Activated CD4-positive, alpha-beta T cell treated with anti-CD3 and anti-CD28 coated beads, Interleukin-2, amount 50 U/mL, for 48 hours (primary cell): ENCODE measurements around the gene MLST8.
"Not testable (repeated sequence)": the region's sequence is repeated elsewhere in the genome, so short reads cannot be mapped to it uniquely, and the experiment has no call there.

Experiments
- DNase-seq, 2 experiments: peaks; one replicate each; pipeline ENCODE4 v3.0.0-alpha.2; 2020

Gene MLST8

DNA sequence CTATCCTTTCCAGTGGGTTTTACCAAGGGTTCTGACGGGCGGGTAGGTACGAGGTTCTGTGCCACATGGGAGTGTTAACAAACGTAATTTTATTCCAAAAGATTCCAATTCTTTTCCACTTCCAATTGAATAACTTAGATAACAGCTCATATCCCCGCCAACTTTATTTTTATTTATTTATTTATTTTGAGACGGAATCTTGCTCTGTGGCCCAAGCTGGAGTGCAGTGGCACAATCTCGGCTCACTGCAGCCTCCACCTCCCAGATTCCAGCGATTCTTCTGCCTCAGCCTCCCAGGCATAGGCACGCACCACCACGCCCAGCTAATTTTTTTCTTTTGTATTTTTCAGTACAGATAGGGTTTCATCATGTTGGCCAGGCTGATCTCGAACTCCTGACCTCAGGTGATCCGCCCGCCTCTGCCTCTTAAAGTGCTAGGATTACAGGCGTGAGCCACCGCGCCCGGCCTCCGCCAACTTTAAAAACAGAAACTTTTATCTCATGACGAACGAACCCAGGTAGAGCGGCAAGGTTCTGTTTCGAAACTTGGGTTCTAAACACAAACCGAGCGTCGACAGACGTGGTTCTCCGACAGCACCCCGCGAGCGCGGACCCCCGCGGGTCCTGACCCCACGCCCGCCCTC is 45.5 kb downstream of the MLST8 start:
- peak; percentile 58 to 60 for DNase-seq

- peak; percentile 90 to 92 for DNase-seq
These were observed 46.2 kb downstream of the MLST8 start, which contains the start of gene ECI1 for GRCh38 chr16:2251296-2252111. ECI1 (minus strand) TSS chr16:2251587; CDS start chr16:2251566, 21 bp downstream.

GRCh38 chr16:2252806-2253148 is 47.5 kb downstream of the MLST8 start:
- no peak for DNase-seq

DNA sequence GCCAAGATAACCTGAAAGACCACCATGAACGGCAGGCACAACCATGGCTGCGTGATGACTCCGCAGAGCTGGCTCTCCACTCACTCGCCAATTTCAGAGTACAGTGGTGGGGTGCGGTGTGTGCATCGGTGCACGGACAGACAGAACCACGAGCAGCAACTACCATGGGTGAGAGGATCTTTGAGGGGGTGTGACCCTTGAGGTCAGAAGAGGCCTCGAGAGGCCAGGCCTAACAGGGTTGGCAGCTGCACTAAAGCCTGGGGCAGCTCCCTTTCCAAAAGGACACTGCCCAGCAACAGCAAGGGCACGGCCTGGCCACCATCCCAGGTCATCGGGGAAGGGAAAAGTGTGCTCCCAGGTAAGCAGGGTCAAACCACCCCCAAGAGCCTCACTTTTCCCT is 48.0 kb downstream of the MLST8 start:
- DNase-seq = no peak

- no peak for DNase-seq
These were observed 51.4 kb downstream of the MLST8 start for GRCh38 chr16:2256531-2257140.

GRCh38 chr16:2257726-2258125 is 52.5 kb downstream of the MLST8 start:
- no peak for DNase-seq

GRCh38 chr16:2258530-2258929 is 53.3 kb downstream of the MLST8 start:
- DNase-seq = not testable (repeated sequence)
